Subcutaneous abdominal adipose tissue (tissue), 5 donors: ENCODE data around the gene ENTPD2.
"Not testable (repeated sequence)": the region's sequence is repeated elsewhere in the genome, so short reads cannot be mapped to it uniquely, and the experiment has no call there.

Experiments used
- H3K27ac ChIP-seq: one replicate; pipeline ENCODE4 v1.7.0; 2013; ENCODE audit warnings: low read depth, mild to moderate bottlenecking, inconsistent platforms, low read length, moderate library complexity
- H3K27me3 ChIP-seq, 5 donors: one replicate each; pipeline ENCODE4 v1.7.0; 2013; ENCODE audit warnings: low read length in 5 of 5, inconsistent platforms in 1 of 5; ENCODE audit not compliant: control insufficient read depth in 5 of 5, insufficient read depth in 4 of 5
- H3K36me3 ChIP-seq, 5 donors: one replicate each; pipeline ENCODE4 v1.7.0; 2013; ENCODE audit warnings: low read length in 5 of 5; ENCODE audit not compliant: control insufficient read depth in 5 of 5, insufficient read depth in 5 of 5
- H3K4me1 ChIP-seq, 5 donors: one replicate each; pipeline ENCODE4 v1.7.0; 2013; ENCODE audit warnings: low read length in 5 of 5, mild to moderate bottlenecking in 3 of 5, moderate library complexity in 1 of 5; ENCODE audit not compliant: control insufficient read depth in 5 of 5, insufficient read depth in 5 of 5
- H3K4me3 ChIP-seq, 5 donors: one replicate each; pipeline ENCODE4 v1.7.0; 2013; ENCODE audit warnings: low read length in 5 of 5, low read depth in 1 of 5
- H3K9ac ChIP-seq, 5 donors: one replicate each; pipeline ENCODE4 v1.7.0; 2013; ENCODE audit warnings: low read length in 5 of 5, mild to moderate bottlenecking in 4 of 5, moderate library complexity in 3 of 5
- H3K9me3 ChIP-seq, 5 donors: one replicate each; pipeline ENCODE4 v1.7.0; 2013; ENCODE audit warnings: low read length in 5 of 5; ENCODE audit not compliant: control insufficient read depth in 5 of 5
- donor health status: healthy.
- donor health status: healthy.
- donor health status: healthy.
- donor health status: healthy.
- donor health status: healthy.

ENTPD2 gene

GRCh38 chr9:137064027-137064879 lies 10.4 kb upstream of the ENTPD2 start:
- H3K4me3 ChIP-seq: no peak overlapping the region
- H3K9ac ChIP-seq: no peak overlapping the region
- H3K4me1 ChIP-seq: peaks cover 0 to 4% (median 0%) of the 10 kb centered on the region in 5 donors

GRCh38 chr9:137063311-137064026 lies 9.6 kb upstream of the ENTPD2 start:
- peaks cover 0 to 7% (median under 1%) of the 10 kb centered on the region in 5 donors for H3K27me3 ChIP-seq
- H3K4me1 ChIP-seq: peaks cover 0 to 4% (median 0%) of the 10 kb centered on the region in 5 donors
- H3K9ac ChIP-seq: no peak overlapping the region
- H3K27ac ChIP-seq: no peak overlapping the region
- no peaks in the 10 kb centered on the region for H3K36me3 ChIP-seq
- no peaks in the 10 kb centered on the region for H3K9me3 ChIP-seq
- no peak overlapping the region for H3K4me3 ChIP-seq

More at GRCh38 chr9:137064027-137064879, 10.4 kb upstream of the ENTPD2 start:
- Histone ChIP-seq H3K27ac (no peak overlapping the region), H3K36me3 (no peaks in the 10 kb centered on the region), H3K9me3 (no peaks in the 10 kb centered on the region), H3K27me3 (peaks cover 0 to 15% (median 9%) of the 10 kb centered on the region in 5 donors)

- H3K4me1 ChIP-seq, H3K9ac ChIP-seq, H3K9me3 ChIP-seq, H3K4me3 ChIP-seq, H3K27ac ChIP-seq, H3K27me3 ChIP-seq, H3K36me3 ChIP-seq: not testable (repeated sequence)
These were observed 8.9 kb upstream of the ENTPD2 start for GRCh38 chr9:137062798-137063197.

- no peak overlapping the region for H3K4me3 ChIP-seq
These were observed 8.5 kb upstream of the ENTPD2 start for GRCh38 chr9:137062384-137062783.

GRCh38 chr9:137058521-137059234 lies 4.8 kb upstream of the ENTPD2 start:
- H3K4me1 ChIP-seq: peaks cover 0 to 26% (median 20%) of the 10 kb centered on the region in 5 donors
- no peak overlapping the region for H3K27ac ChIP-seq
- H3K9me3 ChIP-seq: no peaks in the 10 kb centered on the region
- H3K9ac ChIP-seq: no peak overlapping the region
- H3K27me3 ChIP-seq: peaks cover 5 to 19% (median 14%) of the 10 kb centered on the region in 5 donors
- H3K36me3 ChIP-seq: no peaks in the 10 kb centered on the region
- H3K4me3 ChIP-seq: no peak overlapping the region

More at GRCh38 chr9:137062384-137062783, 8.5 kb upstream of the ENTPD2 start:
- Histone ChIP-seq H3K9me3 (no peaks in the 10 kb centered on the region), H3K36me3 (no peaks in the 10 kb centered on the region), H3K27me3 (peaks cover 0 to 2% (median 0%) of the 10 kb centered on the region in 5 donors), H3K9ac (no peak overlapping the region), H3K27ac (no peak overlapping the region), H3K4me1 (peaks cover 0 to 4% (median 0%) of the 10 kb centered on the region in 5 donors)

GRCh38 chr9:137057545-137057944 lies 3.7 kb upstream of the ENTPD2 start:
- Histone ChIP-seq H3K36me3 (no peaks in the 10 kb centered on the region), H3K9me3 (no peaks in the 10 kb centered on the region), H3K4me1 (peaks cover 0 to 37% (median 27%) of the 10 kb centered on the region in 5 donors), H3K27me3 (peaks cover 13 to 30% (median 23%) of the 10 kb centered on the region in 5 donors), H3K27ac (no peak overlapping the region), H3K4me3 (no peak overlapping the region), H3K9ac (no peak overlapping the region)

- Histone ChIP-seq H3K36me3 (no peaks in the 10 kb centered on the region), H3K27me3 (peaks cover 20 to 34% (median 30%) of the 10 kb centered on the region in 5 donors), H3K27ac (no peak overlapping the region), H3K9ac (no peak overlapping the region), H3K9me3 (no peaks in the 10 kb centered on the region), H3K4me3 (no peak overlapping the region), H3K4me1 (peaks cover 0 to 39% (median 27%) of the 10 kb centered on the region in 5 donors)
These were observed 3.0 kb upstream of the ENTPD2 start for GRCh38 chr9:137056739-137057415.

- peaks cover 0 to 39% (median 27%) of the 10 kb centered on the region in 5 donors for H3K4me1 ChIP-seq
- H3K9me3 ChIP-seq: no peaks in the 10 kb centered on the region
- H3K27me3 ChIP-seq: peaks cover 30 to 46% (median 40%) of the 10 kb centered on the region in 5 donors
- no peak overlapping the region for H3K27ac ChIP-seq
- H3K4me3 ChIP-seq: peak overlapping the region in 1 of 5 donors; percentile 37
- peak overlapping the region in 1 of 5 donors; percentile 28 for H3K9ac ChIP-seq
- no peaks in the 10 kb centered on the region for H3K36me3 ChIP-seq
These were observed 1.8 kb upstream of the ENTPD2 start for GRCh38 chr9:137055385-137056364.
